NCI-H69 (cell line): ENCODE results near the gene LINGO3.

ENCODE experiments used
- DNase-seq: peaks from one replicate; lab custom pipeline; 2025; lab: John Stamatoyannopoulos, UW

LINGO3 gene

DNA sequence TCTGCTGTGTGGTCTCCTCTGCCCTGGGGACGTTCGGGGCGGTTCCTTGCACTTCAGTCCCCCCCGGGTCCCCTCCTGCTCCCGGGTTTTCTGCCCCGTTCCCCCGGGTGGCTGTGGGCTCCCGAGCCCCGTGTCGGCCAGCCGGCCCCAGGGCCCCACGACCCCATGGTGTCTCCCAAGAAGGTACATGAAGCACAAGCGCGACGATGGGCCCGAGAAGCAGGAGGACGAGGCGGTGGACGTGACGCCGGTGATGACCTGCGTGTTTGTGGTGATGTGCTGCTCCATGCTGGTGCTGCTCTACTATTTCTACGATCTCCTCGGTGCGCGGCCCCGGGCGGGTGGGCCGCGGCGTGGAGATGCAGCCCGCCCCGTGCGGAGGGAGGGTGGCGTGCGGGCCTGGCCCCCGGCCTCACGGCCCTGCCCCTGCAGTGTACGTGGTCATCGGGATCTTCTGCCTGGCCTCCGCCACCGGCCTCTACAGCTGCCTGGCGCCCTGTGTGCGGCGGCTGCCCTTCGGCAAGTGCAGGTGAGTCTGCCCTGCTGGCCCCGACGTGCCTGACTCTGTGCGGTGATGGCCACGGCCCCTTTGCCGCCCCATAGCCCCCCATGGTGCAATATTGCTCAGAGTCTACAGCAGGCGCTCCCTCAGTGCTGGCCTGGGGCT, 31.8 kb upstream of the LINGO3 start:
- DNase-seq, result no peak

DNA sequence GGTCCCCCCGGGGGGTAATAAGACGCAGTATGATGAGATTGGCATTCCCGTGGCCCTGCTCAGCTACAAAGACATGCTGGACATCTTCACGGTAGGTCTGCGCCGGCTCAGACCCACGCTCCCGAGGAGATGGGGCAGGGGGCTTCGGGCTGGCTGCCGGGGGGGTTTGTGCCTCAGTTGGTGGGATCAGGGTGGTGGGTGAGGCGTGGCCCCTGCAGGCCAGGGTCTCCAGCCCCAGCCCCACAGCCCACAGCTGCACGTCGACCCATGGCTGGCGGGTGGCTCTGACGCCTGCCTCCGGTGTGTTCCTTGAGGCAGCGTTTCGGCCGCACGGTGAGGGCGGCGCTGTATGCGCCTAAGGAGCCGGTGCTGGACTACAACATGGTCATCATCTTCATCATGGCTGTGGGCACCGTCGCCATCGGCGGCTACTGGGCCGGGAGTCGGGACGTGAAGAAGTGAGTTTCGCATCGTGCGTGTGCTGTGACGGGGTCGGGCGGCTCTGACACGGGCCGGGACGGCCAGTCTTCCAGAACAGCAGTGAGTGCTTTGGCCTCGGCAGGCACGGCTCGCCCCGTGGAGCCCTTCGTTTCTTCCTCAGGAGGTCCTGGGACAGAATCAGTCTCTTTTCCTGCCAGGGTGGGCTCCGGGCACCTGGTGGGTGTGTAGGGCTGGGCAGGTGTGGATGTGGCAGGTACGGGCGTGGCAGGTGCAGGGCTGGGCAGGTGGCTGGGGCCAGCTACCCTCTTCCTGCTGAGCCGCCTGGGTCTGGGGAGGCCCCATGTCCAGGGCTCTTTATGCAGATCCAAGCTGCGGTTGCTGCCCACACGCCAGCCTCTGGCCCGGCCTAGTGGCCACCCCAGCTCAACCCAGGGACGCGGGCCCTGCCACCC, 31.0 kb upstream of the LINGO3 start:
- DNase-seq, result no peak

DNA sequence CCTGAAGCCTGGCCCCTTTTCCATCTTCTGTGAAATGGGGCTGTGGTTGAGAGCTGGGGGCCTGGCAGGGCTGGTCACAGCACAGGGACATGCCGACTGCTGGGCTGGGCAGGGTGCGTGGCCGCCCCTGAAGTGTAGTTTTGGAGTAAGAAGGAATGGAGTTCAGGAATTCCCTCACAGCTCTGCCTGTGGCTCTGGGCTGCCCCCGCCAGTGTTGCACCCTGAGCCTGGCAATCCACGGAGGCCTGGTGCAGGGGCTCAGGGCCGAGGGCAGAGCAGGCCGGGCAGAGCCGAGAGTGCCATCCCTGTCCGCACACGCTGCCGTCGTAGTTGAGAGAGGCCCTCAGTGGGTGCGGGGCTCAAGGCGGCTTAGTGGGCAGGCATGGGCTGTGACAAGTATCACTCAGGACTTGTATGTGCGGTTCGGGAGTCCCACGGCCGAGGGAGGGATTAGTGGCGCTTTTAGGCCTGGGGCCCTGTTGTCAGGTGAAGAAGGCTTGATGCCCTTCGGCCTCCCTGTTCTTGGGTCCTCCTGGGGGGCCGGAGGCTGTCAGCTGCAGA, 30.2 kb upstream of the LINGO3 start:
- DNase-seq, result no peak

DNA sequence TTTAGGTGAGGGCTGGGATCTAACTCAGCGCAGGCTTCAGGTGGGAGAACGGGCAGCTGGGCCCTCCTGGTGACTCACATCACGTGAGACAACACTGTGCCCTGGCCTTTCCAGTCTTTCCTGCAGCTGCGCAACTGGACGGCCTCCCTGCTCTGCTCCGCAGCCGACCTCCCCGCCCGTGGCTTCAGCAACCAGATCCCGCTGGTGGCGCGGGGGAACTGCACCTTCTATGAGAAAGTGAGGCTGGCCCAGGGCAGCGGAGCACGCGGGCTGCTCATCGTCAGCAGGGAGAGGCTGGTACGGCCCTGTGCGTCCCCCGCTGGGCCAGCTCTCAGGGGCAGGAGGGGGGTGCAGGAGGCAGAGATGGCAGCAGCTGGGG, 29.4 kb upstream of the LINGO3 start:
- DNase-seq, result peak; percentile 21

DNA sequence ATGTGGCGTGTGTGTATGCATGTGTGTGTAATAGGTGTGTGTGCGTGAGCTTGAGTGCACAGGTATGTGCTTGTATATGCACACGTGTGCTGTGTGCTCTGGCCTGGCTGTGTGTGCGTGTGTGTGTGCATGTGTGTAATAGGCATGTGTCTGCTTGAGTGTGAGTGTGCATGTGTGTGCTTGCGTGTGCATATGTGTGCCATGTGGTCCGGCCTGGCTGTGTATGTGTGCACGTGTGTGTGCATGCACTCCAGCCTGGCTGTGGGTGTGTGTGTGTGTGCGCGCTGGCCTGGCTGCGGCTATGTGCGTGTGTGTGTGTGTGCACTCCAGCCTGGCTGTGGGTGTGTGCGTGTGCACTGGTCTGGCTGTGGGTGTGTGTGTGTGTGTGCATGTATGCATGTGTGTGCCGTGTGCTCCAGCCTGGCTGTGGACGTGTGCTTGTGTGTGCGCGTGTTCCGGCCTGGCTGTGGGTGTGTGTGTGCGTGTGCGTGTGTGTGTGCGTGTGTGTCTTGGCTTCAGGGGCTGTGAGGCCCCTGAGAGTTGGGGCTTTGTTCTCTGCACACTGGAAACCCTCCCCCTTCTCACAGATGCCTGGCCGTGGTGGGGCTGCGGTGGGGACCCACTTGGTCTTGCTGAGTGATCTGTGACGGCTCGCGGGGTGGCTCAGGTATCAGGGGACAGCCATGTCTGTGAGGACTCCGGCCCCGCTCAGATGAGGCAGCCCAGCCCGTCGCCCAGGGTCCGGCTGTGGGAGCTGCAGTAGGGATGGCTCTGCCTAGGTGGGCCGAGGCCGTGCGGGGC, 28.8 kb upstream of the LINGO3 start:
- no peak for DNase-seq

DNA sequence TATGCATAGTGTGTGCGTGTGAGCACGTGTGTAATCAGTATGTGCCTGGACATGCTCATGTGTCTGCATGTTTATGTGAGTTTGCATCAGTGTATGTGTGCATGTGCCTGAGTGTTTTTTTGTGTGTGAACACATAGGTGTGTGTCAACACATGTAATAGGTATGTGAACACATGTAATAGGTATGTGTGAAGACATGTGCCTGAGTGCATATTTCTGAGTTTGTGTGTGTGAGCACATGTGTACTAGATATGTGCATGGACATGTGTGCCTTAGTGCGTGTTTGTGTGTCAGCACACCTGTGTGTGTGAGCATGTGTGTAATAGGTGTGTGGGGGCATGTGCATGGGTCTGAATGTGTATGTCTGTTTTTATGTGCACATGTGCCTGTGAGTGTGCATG, 27.9 kb upstream of the LINGO3 start:
- no peak for DNase-seq

DNA sequence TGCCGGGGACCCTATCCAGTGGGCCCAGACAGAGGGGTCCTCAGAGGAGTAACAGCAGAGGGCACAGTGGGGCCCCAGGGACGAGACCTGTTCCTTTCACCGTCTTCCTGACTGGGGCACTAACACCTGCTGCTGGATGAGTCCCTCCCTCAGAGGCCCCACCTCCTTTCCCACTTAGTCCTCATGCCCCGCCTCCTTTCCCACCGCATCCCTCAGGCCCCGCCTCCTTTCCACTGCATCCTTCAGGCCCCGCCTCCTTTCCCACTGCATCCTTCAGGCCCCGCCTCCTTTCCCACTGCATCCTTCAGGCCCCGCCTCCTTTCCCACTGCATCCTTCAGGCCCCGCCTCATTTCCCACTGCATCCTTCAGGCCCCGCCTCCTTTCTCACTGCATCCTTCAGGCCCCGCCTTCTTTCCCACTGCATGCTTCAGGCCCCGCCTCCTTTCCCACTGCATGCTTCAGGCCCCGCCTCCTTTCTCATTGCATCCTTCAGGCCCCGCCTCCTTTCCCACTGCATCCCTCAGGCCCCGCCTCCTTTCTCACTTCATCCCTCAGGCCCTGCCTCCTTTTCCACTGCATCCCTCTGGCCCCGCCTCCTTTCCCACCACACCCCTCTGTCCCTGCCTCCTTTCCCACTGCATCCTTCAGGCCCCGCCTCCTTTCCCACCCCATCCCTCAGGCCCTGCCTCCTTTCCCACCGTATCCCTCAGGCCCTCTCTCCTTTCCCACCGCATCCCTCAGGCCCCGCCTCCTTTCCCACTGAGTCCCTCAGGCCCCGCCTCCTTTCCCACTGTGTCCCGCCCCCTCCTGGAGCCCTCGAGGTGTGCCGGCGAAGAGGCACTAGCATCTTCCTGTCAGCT, 27.3 kb upstream of the LINGO3 start:
- DNase-seq, result no peak

DNA sequence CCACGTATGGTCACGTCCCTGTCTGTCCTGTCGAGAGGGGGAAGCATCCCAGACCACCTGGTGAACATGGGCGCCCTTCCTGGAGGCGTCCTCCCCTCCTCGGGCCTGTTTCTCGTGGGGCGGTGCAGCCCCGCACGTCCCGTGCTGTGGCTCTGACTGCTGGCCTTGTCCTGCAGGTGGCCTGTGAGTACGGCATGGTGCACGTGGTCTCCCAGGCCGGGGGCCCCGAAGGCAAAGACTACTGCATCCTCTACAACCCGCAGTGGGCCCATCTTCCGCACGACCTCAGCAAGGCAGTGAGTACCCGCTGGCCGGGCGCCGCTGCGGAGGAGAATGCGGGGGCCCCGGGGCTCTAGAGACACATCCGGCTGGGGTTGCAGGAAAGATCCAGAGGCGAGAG, 26.5 kb upstream of the LINGO3 start:
- no peak for DNase-seq

DNA sequence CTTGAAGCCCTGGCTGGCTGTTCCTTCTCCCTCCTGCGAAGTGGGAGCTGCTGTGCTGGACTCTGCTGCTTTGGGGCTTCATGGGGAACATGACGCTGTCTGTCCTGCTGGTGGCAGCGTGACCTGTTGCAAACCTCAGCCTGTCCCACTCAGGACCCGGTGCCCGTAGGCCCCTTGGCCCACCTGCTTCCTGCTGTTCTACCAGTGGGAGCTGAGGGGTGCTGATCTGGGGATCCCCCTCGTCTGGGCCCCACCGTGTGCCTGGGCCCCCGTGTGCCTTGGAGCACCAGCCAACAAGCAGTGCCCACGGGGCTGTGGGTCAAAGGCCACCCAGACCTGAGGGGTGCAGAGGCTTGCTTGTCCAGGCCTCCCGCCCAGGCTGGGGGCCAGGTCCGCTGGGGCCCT, 25.9 kb upstream of the LINGO3 start:
- no peak for DNase-seq

DNA sequence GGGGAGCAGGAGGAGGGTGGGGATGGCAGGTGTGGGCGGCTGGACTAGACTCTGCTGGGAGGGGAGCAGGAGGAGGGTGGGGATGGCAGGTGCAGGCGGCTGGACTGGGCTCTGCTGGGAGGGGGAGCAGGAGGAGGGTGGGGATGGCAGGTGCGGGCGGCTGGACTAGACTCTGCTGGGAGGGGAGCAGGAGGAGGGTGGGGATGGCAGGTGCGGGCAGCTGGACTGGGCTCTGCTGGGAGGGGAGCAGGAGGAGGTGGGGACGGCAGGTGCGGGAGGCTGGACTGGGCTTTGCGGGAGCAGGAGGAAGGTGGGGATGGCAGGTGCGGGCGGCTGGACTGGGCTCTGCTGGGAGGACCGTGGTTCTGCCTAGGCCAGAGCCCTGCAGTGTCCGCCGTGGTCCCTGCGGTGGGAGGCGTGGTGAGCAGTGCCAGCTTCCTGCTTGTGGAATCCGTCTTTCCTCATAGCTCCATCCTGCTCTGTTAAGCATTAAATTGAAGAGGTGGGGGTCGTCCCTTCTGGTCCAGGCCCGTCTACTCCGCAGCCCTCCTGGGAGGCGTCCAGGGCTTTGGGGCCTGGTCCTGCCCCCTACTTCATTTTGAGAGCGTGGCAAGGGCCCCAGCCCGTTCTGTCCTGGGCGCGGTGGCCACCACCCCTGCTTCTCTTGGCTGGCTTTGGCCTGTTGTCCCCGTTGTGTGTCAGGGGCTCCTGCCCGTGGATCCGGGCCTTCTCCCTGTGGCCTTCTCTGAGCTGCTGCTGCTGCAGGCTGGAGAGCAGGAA, 25.3 kb upstream of the LINGO3 start:
- peak; percentile 95 for DNase-seq

DNA sequence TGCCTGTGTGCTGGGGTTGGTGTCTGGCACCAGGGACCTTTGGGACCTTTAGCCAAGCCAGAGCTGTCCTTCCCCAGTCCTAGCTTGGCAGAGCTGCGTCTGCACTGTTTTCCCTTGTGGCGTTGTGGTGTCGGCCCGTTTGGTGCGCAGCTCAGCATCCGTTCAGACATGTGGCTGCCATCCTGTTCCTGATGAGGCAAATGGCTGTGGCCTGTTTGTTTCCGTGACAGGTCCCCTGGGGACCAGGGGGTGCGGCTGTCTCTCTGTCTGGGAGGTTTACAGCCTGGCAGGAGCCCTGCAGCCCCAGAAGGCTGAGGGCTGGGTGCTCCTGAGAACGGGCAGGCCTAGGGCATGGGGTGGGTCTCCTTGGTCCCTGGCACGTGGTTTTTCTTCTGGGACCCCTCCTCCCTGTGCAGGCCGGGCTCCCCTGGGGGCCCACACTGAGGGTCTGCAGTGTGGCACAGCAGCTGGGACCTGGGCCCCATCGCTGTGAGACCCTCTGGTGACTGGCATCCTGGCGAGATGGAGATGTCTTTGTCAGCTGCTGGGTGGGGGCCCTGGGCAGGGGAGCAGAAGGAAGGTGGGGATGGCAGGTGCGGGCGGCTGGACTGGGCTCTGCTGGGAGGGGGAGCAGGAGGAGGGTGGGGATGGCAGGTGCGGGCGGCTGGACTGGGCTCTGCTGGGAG, 24.5 kb upstream of the LINGO3 start:
- peak; percentile 87 for DNase-seq

DNA sequence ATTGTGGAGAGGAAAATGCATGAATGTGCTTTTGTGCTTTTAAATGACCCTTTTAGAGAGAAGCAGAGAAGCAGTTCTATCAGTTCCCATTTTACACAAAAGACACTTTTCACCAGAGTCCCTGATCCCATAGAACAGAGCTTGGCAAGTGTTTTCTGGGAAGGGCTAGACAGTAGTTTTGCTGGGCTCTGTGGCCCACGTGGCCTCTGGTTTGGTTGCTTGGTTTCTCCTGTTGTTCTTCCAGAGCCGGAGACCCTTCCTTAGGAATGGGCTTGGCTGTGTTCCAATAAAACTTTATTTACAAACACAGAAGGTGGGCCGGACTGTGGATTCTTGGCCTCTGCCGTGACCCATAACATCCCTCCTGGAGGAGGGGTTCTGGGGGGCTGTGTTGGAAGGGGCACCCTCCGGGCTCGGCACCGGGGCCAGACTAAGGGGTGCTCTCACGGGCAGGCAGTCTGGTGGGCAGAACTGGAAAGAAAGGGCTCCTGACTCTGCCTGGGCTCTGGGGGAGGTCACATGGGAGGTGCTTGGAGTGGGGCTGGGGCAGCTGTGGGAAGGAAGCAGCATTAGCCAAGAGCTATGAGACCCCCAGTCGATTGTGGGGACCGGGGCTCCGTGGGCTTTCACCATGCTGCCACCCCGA, 23.8 kb upstream of the LINGO3 start:
- peak; percentile 43 for DNase-seq

DNA sequence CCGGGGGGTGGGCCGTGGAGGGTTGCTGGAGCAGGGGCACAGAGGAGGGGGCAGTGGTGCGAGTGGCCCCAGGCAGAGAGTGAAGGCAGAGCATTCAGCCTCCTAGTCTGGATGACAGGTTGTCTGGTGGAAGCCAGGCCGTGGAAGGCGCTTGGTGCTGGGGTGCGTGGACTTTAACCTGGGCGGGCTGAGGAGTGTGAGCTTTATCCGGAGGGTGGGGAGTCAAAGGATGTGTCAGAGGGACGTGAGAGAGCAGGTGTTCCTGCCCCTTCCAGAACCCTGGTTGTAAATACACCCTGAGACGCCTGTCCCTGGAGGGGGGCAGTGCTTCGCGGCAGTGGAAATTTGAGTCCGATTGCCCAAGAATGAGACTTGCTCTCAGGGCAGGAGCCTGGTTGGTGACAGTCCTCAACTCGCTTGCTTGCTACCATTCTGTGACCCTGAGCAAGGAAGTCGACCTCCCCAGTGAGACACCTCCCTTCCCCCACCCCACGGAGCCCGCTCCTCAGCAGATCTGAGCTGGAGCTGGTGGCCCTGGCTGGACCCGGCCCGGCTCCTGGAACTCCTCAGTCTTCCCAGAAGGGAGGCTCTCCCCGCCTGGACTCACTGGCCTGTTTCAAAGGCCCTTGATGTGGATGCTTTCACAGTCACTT, 22.8 kb upstream of the LINGO3 start:
- DNase-seq, result peak; percentile 62

DNA sequence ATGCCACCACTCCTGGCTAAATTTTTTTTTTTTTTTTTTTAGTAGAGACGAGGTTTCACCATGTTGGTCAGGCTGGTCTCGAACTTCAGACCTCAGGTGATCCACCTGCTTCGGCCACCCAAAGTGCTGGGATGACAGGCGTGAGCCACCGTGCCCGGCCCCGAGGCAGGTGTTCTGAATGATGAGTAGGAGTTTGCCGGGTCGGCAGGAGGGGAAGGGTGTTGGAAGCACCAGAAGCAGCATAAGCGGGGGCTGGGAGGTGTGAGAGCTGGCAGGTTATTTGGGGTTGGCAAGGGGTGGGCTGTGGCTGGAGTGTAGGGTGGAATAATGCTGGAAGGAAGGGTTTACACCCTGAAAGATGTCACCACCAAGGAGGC, 22.3 kb upstream of the LINGO3 start:
- no peak for DNase-seq

DNA sequence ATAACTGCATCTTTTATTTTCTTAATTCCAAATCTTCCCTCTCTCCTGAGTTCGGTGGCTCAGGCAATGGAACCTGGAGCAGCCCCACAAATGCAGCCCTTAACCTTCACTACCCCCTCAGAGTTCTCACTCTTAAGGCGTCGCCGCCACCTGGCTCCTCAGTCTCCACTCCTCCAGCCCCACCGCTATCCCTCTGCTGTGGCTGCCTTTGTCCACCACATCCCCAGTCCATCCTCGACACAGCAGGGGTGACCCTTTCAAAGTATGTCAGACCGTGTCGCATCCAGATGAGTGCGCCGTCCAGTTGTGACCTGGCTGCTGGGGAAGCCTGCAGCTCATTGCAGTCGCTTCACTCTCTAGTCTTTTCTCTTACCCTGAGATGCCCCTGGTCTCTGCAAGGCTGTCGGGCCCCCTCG, 21.6 kb upstream of the LINGO3 start:
- peak; percentile 46 for DNase-seq

DNA sequence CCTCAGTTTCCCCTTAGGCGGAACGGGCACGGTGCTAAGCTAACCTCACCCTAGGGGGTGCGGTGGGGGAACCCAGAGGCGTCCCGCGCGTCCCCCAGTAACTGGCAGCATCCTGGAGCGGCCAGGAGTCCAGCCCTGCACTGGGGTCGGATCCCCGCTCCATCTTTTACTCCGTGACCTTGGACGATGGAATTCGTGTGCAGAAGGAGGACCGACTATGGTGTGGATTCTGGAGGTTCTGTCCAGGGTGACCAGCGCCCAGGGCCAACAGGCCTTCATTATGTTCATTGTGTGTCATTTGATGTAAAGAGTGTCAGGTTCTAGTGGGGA, 21.2 kb upstream of the LINGO3 start:
- DNase-seq, result no peak

DNA sequence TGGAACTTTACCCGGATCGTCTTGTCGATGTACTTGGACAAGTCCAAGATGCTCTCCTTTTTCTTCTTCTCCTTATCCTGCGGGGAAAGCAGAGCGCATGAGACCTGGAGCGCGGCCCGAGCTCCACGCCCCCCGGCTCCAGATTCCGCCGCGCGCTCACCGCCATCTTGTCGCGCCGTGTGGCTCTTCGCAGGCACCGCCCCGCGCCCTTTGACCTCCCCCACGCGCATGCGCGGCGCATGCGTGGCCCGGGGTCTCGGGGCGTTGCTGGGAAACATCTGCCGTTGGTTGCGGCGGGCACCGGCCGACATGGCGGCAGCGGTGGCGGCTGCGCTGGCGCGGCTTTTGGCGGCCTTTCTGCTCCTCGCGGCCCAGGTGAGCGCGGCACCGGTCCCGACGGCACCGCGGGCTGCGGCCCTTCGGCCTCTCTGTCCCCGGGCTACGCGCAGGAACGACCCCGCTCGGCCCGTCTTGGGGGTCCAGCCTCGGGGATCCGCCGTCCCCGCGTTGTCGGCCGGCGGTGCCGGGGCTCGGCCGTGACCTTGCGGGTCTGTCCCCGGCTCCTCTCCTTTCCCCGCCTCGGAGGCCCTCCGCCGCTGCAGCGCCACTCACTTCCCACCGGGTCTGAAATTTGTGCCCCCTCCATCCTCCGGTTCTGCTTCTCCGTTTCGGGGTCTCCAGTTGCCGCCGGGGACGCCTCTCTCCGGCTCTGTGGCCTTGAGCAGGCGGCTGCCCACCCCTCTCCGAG, 20.6 kb upstream of the LINGO3 start, which contains the start of the genes LSM7 and SPPL2B:
LSM7 (minus strand) TSS at position 186 of the 748 bp plus-strand sequence; CDS start at position 166, 20 bp downstream.
SPPL2B (plus strand) TSS at position 284 of the 748 bp plus-strand sequence; CDS start at position 310, 26 bp downstream.
- DNase-seq, result peak; percentile 95

DNA sequence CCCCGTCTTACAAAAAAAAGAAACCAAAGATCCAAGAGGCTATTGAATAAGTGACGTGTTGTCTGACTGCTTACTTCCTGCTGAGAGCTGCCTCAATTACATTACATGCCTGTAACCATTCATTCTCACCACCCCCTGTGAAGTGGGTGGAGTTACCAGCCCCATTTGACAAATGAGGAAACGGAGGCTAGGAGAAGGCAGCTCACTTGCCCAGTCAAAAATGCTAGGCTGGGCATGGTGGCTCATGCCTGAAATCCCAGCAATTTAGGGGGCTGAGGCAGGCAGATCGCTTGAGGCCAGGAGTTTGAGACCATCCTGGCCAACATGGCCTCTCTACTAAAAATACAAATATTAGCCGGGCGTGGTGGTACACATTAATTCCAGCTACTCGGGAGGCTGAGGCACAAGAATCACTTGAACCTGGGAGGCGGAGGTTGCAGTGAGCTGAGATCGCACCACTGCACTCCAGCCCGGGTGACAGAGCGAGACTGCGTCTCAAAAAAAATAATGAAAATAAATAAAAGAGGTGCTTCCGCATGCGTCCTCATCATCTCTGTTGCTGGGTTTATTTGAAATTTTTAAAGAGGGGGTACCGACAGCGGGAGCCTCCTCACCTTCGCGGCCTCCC, 19.9 kb upstream of the LINGO3 start:
- peak; percentile 82 for DNase-seq
